Tibial nerve (tissue), 4 donors: ENCODE data around the gene RHOG.

Experiments used
- EP300 ChIP-seq, 2 donors: sonication (generic); formaldehyde crosslinking; IDR thresholded peaks; one replicate each; pipeline ENCODE4 v1.6.1; 2017; ENCODE audit warnings: antibody characterized with exemption in 2 of 2, mild to moderate bottlenecking in 1 of 2
- POLR2A ChIP-seq, 2 donors: fragments of 450-650 bp; IDR thresholded peaks; one replicate each; pipeline ENCODE4 v1.6.1; 2017; ENCODE audit warnings: antibody characterized with exemption in 2 of 2, mild to moderate bottlenecking in 2 of 2, moderate library complexity in 2 of 2
- TF ChIP-seq, protein P1 (sequence below), 5 experiments: fragments of 200-600 bp in 3 of 5; fragments of 450-650 bp in 2 of 5; sonication (generic) in 3 of 5; IDR thresholded peaks; one replicate each; pipeline ENCODE4 v1.5.1; 2016 to 2019; ENCODE audit warnings: antibody characterized with exemption in 5 of 5, mild to moderate bottlenecking in 3 of 5, moderate library complexity in 2 of 5

GRCh38 chr11:3799873-3800272 lies 40.9 kb downstream of the RHOG start:
- TF ChIP-seq, protein P1, sequence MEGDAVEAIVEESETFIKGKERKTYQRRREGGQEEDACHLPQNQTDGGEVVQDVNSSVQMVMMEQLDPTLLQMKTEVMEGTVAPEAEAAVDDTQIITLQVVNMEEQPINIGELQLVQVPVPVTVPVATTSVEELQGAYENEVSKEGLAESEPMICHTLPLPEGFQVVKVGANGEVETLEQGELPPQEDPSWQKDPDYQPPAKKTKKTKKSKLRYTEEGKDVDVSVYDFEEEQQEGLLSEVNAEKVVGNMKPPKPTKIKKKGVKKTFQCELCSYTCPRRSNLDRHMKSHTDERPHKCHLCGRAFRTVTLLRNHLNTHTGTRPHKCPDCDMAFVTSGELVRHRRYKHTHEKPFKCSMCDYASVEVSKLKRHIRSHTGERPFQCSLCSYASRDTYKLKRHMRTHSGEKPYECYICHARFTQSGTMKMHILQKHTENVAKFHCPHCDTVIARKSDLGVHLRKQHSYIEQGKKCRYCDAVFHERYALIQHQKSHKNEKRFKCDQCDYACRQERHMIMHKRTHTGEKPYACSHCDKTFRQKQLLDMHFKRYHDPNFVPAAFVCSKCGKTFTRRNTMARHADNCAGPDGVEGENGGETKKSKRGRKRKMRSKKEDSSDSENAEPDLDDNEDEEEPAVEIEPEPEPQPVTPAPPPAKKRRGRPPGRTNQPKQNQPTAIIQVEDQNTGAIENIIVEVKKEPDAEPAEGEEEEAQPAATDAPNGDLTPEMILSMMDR (IDR thresholded peaks at IDR 0.05): no peak
- TF ChIP-seq POLR2A (IDR thresholded peaks at IDR 0.05) (no peak), EP300 (IDR thresholded peaks at IDR 0.05) (no peak)
